Stimulated activated CD4-positive, alpha-beta T cell treated with anti-CD3 and anti-CD28 coated beads, Interleukin-15, amount 100 ng/mL, for 48 hours (primary cell): ENCODE data around the gene C16orf78.

Experiments
- DNase-seq, 2 donors: peaks; one replicate each; pipeline ENCODE4 v3.0.0-alpha.2; 2020; ENCODE audit warnings: low read depth in 2 of 2

C16orf78 gene

GRCh38 chr16:49431040-49431439 lies 57.4 kb downstream of the C16orf78 start:
- DNase-seq, result no peak

- DNase-seq, result no peak
These were observed 58.1 kb downstream of the C16orf78 start for GRCh38 chr16:49431591-49432290.

- DNase-seq, result no peak
These were observed 61.1 kb downstream of the C16orf78 start for GRCh38 chr16:49434733-49435132.

- no peak for DNase-seq
These were observed 62.6 kb downstream of the C16orf78 start for GRCh38 chr16:49436181-49436580.

GRCh38 chr16:49437344-49437743 lies 63.7 kb downstream of the C16orf78 start:
- DNase-seq, result no peak

- no peak for DNase-seq
These were observed 65.4 kb downstream of the C16orf78 start for GRCh38 chr16:49439050-49439449.

- no peak for DNase-seq
These were observed 66.1 kb downstream of the C16orf78 start for GRCh38 chr16:49439676-49440075.

- DNase-seq, result no peak
These were observed 66.8 kb downstream of the C16orf78 start for GRCh38 chr16:49440156-49441065.

- DNase-seq, result peak; percentile 25 to 51
These were observed 67.8 kb downstream of the C16orf78 start for GRCh38 chr16:49441366-49441780.

- DNase-seq, result no peak
These were observed 69.2 kb downstream of the C16orf78 start for GRCh38 chr16:49442805-49443204.

GRCh38 chr16:49443576-49443975 lies 70.0 kb downstream of the C16orf78 start:
- no peak for DNase-seq

GRCh38 chr16:49446805-49447204 lies 73.2 kb downstream of the C16orf78 start:
- no peak for DNase-seq
